NCI-H345 treated with DMSO at 0.1 percent for 48 hours (cell line): Measurements from ENCODE around the gene B3GALT6.

Experiments used
- DNase-seq: peaks from one replicate; lab custom pipeline; 2025; ENCODE audit not compliant: unreplicated experiment; lab: John Stamatoyannopoulos, UW

B3GALT6 gene

DNA sequence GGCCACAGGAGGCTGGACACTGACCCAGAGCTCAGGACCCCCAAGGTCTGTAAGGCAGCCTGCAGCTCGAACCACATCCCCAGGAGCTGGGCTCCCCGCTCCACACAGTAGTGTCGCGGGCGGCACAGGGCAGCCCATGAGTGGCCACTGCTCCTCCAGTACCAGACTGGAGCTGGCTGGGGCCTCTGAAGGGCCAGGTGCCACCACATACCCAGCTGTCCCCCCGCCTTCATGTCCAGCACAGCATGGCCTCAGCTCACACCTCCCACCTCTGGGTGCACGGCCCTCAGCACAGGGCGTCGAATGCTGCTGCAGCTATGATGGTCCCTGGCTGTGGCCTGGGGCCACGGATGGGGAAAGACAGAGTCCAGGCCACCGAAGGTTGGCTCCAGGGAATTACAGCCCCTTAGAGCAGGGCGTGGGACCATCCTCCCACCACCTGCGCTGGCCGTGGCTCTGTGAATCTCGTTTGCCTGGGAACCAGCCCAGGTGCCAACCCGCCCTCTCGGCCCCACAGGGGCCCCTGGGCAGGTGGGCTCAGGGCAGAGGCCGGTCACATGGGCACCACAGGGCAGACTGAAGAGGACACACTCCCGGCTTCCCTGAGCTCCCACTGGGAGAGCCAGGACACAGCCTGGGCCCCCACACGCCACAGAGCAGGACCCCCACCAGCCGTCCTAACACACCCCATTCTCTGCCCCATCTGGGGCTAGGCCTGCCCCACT lies 16.0 kb upstream of the B3GALT6 start:
- no peak for DNase-seq

DNA sequence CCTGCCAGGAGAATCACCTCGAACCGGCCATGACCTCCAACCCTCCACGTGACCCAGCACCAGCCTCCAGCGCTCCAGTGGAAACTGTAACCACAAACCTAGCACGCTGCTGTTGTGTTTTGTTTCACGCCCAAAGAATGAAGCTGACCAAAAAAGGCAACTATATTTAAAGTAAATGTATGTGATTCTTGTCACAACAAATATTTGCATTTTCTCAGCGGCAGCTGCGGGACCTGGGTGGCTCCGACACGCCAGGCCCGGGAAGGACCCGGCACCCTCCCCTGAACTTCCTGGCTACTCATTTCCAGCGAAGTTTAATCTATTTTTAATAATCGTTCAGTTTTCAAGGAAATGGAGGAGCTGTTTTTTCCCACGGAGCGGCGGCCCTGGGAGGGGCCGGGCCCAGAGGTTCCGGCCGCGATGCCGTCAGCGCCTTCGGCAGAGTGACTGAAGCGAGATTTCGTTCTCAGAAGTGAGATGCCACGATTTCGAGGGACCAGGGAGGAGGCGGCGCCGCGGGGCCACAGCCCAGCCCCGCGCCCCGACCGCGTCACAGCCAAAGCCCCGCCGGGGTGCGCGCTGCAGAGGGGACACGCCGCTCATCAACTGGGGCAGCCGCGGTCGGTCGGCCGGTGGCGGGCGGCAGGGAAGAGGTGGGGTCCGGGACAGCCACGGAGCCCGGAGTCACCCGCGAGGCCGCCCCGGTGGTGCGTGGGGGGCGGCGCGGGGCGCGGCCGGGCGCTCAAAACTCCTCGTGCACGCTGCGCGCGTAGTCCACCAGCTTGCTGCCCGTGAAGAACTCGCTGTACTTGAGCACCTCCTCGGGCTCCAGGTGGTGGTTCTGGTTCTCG lies 15.0 kb upstream of the B3GALT6 start:
- no peak for DNase-seq

DNA sequence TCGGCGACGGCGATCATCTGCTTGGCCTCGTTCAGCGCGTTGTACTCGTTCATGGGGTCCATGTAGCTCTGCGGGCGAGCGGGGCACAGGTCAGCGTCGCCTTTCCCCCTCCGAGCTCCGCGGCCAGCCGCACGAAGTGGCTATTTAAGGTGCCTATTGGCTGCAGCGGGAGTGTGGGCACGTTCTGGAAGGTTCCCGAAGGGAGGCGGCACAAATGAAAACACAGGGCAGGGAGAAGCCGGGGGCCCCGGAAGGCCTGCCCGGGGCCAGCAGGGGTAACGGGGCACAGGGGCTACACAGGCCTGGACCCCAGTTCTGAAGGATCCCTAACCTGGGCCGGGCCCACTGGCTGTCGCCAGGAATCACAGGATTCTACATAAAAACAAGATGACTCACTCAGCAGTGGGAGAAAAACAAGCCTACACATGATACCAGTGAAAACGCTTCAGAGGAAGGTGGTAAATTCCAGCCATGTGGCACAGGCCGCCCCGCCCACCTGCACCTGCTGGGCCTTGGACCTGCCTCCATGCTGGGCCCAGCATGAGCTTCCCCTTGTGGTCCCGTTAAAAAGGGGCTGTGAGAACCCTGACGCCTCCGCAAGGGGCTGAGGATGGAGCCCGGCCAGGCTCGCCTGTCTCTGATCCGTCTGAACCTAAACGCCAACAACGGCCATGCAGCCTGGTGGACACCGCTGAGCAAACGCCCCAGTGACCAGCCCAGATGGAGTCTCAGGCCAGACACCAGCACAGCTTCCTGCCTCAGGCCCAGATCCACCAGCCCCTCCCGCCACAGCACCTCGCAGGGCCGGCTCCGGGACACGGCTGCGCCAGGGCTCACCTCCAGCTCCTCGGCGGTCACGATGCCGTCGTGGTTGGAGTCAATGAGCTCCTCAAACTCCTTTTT lies 14.2 kb upstream of the B3GALT6 start:
- no peak for DNase-seq

DNA sequence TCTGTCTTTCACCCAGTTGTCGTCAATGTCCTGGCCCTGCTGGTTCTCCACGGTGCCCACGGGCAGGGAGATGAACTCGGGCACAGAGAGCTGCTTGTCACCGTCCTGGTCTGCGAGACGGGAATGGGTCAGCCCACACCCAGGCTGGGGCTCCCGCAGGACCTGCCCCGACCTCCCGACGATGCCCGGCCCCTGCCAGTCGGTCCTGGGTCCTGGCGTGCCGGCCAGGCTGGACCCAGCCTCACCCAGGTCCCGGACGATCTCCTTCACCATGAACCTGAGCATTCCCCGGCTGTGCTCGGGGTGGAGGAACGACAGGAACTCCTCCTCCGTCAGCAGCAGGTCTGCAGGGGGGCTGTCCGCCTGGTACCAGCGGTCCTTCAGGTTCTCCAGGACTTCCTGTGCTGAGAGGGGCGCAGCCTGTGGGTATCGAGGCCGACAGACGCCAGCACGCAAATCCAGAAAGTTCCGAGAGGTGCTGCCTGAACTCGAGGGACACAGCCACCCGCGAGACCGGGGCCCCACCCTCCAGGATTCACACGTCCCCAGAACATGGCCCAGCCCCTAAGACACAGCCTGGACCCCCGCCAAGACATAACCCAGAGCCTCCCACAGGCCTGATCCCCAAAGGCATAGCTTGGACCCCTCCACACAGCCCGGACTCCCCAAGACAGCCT lies 13.4 kb upstream of the B3GALT6 start:
- no peak for DNase-seq

DNA sequence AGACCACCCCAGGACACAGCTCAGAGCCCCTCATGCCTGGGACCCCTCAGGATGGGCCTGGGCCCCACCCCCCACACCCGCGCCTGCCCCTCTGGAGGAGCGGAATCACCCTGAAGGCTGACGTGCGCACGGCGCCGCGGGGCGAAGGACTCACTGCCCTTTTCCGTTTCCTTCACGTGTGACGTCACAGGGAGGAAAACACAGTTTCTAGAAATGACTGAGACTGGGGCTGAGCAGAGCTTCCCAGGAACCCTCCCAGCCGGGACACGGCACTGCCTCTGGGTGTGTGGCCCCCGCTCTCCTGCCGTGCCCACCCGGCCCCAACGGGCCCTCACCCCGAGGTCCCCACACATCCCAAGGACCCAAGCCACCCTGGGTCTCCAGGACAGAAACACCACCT lies 12.7 kb upstream of the B3GALT6 start:
- no peak for DNase-seq

DNA sequence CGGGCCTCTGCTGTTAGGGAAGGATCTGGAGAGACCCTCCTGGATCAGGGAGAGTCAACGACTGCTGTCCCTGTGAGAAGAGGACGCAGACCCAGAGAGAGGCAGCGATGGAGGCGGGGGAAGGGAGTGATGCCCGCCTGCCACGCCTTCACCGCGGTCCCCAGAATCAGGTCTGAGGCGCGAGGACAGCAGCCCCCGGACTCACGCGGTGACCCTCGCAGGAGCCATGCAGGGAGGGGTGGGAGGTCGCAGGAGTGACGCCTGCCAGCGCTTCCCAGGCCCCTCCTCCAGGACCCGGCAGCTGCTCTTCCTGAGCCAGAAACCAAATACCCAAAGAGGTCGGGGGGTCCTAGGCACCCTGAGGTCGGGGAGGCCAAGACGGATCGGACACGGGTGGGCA lies 11.8 kb upstream of the B3GALT6 start:
- no peak for DNase-seq

DNA sequence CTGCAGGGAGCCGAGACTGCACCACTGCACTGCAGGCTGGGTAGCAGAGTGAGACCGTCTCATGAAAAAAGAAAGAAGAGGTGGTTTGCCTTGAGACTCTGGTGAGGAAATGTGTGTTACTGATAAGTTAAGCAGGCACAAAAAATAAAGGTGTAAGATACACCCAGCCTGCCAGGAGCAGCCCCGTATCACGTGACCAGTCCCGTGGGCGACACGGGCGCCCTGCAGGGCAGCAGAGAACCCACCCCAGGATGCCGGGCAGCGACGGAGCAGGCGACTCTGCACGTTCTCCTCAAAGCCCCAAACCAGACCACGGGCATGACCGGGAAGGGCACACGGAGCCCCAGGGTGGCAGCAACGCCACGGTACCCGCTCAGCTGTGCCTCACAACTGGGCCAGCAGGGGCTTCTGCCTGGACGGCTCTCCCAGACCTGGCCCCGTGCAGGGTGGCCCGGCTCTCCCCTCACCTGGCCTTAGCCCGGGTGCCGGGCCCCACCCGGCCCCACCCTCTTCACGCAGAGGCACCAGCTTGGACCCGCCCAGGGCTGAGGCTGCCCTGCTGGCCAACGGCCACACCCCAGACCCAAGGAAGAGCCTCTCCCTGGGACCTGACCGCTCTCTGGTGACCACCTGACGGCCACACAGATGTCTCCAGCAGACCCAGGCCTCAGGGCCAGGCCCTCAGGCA lies 10.0 kb upstream of the B3GALT6 start:
- DNase-seq, result no peak

DNA sequence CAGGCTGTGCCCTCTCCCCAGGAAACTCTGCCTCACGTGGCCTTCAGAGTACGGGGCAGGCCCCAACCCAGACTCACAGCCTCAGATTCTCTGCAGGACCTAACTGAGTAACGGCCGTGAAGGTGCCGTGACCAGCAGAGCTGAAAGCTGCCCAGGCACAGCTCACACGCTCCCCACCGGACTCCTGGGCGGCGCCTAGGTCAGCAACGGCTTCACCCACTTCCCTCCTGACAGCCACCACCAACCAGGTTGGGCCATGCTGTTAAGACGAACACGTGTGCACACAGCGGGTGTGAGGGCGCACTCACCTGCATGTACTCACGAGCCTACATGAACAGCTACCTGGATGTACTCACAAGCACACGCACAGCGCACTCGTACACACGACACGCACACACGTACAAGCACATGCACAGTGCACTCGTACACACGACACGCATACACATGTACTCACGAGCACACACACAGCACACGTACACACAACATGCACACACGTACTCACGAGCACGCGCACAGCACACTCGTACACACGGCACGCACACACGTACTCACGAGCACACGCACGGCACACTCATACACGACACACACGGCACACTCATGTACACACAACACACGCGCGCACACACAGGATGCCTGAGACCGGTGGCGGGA lies 9.3 kb upstream of the B3GALT6 start:
- DNase-seq, result no peak

DNA sequence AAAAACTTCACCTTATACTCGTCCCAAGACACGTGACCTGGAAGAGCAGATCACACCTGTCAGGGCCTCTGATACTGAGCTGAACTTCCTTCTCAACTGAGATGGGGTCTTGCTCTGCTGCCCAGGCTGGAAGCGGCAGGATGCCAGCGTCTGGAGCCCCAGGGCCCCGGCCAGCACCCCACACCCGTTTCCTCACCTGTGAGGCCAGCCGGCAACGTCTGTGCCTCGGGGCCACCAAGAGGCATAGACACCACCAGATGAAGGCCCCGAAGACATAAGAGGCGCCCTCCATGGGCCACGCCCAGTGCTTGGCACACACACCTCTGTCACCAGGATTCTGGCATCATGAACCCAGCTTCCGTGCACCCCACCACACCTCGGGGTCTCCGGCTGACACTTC lies 8.7 kb upstream of the B3GALT6 start:
- no peak for DNase-seq

DNA sequence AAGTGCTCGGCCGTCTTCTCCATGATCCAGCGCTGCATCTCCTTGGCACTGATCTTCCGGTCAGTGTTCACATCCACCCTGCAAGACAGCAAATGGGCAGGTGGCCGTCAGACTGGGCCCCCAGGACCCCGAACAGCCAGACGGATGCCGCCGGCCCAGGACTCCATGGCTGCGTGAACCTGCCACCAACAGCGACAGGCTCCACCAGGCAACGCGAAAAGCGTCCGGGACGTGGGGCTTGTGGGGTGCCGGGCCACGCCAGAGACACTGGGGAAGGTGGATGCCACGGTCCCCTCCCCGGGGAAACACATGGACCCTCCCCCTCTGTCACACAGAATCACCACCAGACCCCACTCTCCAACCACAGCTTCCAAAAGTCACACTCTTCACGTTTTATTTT lies 8.1 kb upstream of the B3GALT6 start:
- no peak for DNase-seq

DNA sequence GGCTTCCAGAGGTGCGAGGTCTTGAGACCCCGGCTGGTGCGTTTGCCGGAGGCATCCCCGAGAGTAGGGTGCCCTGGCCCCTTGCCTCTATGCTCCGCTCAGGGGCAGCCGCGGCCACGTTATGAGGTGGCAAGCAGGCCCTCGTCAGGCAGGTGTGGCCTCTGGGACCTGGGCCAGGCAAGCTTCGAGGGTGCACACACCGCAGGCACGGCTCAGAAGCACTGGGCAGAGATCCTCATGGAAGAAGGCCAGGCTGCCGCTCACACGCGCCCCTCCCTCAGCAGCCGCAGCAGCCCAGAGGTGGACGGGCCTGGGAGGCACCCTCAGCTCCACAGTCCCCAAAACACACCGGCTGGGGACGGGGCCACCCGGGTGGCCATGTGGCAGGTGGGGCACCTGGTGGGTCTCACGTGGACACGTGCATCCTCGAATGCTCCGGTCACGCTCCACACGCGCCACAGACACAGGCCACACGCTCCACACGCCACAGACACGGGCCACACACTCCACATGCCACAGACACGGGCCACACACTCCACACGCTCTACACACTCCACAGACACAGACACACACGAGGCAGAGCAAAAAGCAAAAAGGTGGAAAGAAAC lies 6.7 kb upstream of the B3GALT6 start:
- DNase-seq, result no peak

DNA sequence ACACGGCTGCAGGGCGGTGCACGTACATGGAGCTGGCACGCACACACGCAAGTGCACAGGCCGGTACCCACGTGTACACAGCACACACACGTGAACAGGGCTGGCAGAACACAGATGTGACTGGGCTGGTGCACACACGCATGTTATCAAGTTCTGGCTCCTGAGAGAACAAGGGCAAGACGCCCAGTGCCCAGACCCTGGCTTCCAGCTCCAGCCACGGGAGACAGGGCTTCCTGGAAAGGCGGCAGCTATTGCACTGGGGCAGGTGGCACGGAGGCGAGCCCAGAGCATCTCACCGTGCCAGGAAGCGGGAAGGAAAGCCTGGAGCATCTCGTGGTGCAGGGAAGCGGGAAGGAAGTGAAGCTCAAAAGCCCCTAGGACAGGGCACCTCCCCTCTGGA lies 6.1 kb upstream of the B3GALT6 start:
- DNase-seq, result no peak

DNA sequence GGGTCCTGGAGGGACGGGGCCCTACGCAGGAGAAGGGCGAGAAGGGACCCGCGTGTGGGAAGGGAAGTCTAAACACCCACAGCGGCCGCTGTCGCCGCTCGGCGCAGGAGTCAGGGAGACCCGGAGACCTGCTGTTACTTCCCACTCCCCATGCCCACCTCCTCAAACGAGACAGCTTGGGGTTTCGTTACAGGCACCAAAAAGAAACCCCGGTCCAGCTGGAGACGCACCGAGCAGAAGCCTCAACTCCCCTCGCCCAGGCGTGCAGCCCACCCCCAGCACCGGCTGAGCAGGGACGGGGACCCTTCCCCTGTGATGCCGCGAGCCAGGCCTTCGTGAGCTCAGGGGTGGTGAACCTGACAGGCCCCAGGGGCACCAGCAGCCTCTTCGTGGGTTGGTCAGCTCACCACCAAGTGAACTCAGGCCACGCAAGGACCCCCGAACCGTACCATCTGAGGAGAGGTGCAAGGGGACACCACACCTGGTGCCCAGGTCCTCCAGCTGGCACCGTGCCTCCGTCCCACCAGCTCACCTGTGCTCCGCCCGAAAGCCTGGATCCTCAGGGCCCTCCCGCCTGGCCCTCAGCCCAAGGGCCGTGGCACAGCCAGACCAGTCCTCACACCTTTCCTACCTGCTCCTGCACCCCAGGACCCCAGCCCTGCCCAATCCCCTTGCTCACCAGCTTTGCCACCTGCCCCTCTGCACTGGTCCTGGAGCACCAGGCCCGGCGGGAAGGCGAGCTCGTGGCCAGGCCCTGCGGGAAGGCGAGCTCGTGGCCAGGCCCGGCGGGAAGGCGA lies 5.3 kb upstream of the B3GALT6 start:
- DNase-seq, result no peak

DNA sequence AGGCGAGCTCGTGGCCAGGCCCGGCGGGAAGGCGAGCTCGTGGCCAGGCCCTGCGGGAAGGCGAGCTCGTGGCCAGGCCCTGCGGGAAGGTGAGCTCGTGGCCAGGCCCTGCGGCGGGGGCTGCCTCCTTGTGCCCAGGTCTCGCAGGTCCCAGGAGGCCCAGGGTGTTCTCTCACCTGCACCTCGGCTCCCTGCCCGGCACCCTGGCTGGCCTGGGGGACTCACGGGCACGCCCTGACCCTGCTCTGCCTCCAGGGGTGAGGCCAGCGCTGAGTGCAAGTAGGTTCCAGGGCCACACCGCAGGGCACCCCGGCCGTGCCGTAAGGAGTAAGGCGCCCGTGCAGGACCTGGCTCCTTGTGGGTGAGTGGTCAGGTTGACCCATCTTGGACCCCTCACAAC lies 4.7 kb upstream of the B3GALT6 start:
- DNase-seq, result no peak

DNA sequence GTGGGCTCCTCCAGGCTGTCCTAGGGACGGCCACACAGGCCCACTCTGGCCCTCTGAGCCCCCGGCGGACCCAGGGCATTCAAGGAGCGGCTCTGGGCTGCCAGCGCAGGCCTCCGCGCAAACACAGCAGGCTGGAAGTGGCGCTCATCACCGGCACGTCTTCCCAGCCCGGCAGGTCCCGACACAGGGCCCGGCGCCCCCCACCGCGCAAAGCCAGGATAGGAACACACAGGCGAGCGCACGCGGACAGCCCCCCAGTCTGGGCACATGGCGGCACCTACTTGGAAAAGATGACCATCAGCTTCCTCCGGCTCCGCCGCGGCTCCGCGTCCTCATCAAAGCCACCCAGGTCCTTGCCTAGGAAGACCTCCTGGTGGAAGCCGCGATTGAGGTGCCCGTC lies 3.9 kb upstream of the B3GALT6 start:
- DNase-seq, result no peak

DNA sequence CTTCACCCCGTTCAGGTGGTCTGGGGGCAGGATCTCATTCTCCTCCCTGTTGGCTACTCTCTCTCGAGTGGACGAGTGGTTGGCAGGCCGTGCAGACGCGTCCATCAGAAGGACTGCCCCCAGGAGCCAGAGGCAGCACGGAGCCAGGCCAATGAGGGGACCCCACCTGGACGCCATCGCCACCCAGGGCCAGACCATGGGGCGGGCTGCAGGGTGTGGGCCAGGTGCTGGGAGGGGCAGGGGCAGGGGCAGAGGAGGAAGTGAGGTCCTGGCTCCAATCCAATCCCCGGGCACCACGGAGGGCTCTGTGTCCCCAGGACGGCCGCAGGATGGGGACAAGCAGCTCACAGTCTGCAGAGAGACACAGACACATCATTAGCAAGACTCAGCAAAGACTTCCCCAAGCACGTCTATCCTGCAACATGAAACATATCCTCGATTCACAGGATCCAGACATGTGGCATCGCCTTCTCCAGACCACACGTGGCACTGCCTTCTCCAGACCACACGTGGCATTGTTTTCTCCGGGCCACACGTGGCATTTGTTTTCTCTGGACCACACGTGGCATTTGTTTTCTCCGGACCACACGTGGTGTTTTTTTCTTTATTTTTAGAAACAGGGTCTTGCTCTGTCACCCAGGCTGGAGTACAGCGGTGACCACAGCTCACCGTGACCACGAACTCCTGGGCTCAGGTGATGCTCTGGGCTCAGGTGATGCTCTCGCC lies 3.3 kb upstream of the B3GALT6 start:
- no peak for DNase-seq

DNA sequence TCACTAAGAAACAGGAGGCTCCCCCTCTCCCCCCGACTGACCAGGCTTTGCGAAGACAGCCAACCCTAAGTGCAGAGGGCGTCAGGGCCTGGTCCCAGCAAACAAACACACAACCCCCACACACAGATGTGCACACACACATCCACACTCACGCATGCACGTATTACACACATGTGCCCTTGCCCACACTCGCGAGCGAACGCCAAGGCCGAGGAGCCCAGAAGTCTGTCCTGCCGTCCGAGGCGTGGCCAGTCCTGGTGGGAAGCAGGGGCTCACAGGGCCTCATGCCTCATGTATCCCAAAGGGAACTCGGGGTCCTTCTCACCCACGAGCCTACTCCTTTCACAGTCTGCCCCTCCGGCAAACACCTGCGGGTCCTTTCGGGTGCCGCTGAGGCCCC lies 2.3 kb upstream of the B3GALT6 start:
- DNase-seq, result no peak
